GM12873 (cell line): ENCODE data around the gene SLC14A1.

Experiments used
- TF ChIP-seq, protein P1 (sequence below): IDR thresholded peaks from 2 replicates; pipeline ENCODE4 v1.5.1; 2012; ENCODE audit warnings: low read depth, mild to moderate bottlenecking, moderate library complexity, low read length, control low read depth; ENCODE audit not compliant: insufficient read depth; ENCODE audit errors: missing control alignments

The SLC14A1 gene

GRCh38 chr18:45686891-45687611, 36.9 kb upstream of the SLC14A1 start:
- TF ChIP-seq, protein P1, sequence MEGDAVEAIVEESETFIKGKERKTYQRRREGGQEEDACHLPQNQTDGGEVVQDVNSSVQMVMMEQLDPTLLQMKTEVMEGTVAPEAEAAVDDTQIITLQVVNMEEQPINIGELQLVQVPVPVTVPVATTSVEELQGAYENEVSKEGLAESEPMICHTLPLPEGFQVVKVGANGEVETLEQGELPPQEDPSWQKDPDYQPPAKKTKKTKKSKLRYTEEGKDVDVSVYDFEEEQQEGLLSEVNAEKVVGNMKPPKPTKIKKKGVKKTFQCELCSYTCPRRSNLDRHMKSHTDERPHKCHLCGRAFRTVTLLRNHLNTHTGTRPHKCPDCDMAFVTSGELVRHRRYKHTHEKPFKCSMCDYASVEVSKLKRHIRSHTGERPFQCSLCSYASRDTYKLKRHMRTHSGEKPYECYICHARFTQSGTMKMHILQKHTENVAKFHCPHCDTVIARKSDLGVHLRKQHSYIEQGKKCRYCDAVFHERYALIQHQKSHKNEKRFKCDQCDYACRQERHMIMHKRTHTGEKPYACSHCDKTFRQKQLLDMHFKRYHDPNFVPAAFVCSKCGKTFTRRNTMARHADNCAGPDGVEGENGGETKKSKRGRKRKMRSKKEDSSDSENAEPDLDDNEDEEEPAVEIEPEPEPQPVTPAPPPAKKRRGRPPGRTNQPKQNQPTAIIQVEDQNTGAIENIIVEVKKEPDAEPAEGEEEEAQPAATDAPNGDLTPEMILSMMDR: no peak

- TF ChIP-seq, protein P1: no peak
Observed at GRCh38 chr18:45687621-45688020, 36.4 kb upstream of the SLC14A1 start.

GRCh38 chr18:45688113-45688512, 35.9 kb upstream of the SLC14A1 start:
- TF ChIP-seq, protein P1: no peak

GRCh38 chr18:45688833-45689232, 35.1 kb upstream of the SLC14A1 start:
- TF ChIP-seq, protein P1: no peak

- TF ChIP-seq, protein P1: no peak
Observed at GRCh38 chr18:45689396-45689795, 34.6 kb upstream of the SLC14A1 start.

GRCh38 chr18:45690975-45691815, 32.8 kb upstream of the SLC14A1 start:
- TF ChIP-seq, protein P1: peak; percentile 90

- TF ChIP-seq, protein P1: no peak
Observed at GRCh38 chr18:45691816-45692179, 32.2 kb upstream of the SLC14A1 start.
